GM23248 (cell line): ENCODE results near the gene RIT2.

Experiments
- EZH2 ChIP-seq: fragments of 200-600 bp; sonication (generic); IDR thresholded peaks from 2 replicates; pipeline ENCODE4 v1.6.1; 2018; ENCODE audit warnings: antibody characterized with exemption, mild to moderate bottlenecking; ENCODE audit not compliant: insufficient read depth, poor library complexity, severe bottlenecking
- EZH2phosphoT487 ChIP-seq: fragments of 200-600 bp; sonication (generic); IDR thresholded peaks from 2 replicates; pipeline ENCODE4 v1.6.1; 2018; ENCODE audit warnings: antibody characterized with exemption, moderate library complexity, mild to moderate bottlenecking, low read depth; ENCODE audit not compliant: insufficient read depth

- TF ChIP-seq EZH2 = no peak
- no peak for TF ChIP-seq EZH2phosphoT487
Observed at GRCh38 chr18:43046322-43046721, 69.2 kb downstream of the RIT2 start.
